Measurements from ENCODE around the gene HLCS. TPM values are rescaled to one million over a fixed set of nuclear protein-coding genes. Genes with fewer than 3 reads are reported as not detected.
A peak's percentile ranks its signal among the peaks of the same experiment; 100 is the strongest.

Gene HLCS
- polyA plus RNA-seq, 1 donor (not counting 4 experiments of a cell fraction or from before 2014, with no cell fraction given) = 11.5 TPM

GRCh38 chr21:36713746-36714145, 252.7 kb downstream of the HLCS start:
- no peak overlapping the region for H3K9ac ChIP-seq (ENCODE audit: control insufficient read depth, extremely low read depth, insufficient read depth, low read length)
- H3K79me2 ChIP-seq (ENCODE audit: control insufficient read depth, insufficient read depth, low read length) = no peaks in the 10 kb centered on the region
- H3K9me3 ChIP-seq (ENCODE audit: control insufficient read depth, low read depth, low read length) = no peaks in the 10 kb centered on the region
- H3K27ac ChIP-seq (ENCODE audit: control insufficient read depth, insufficient read depth, low read length) = no peak overlapping the region
- H3K9me1 ChIP-seq (ENCODE audit: control insufficient read depth, extremely low read depth, insufficient read depth, low read length) = no peaks in the 10 kb centered on the region
- H3K4me2 ChIP-seq (ENCODE audit: control insufficient read depth, extremely low read depth, insufficient read depth, low read depth, low read length) = no peak overlapping the region
- no peaks in the 10 kb centered on the region for H4K20me1 ChIP-seq (ENCODE audit: control insufficient read depth, extremely low read depth, insufficient read depth, low read length)
- DNase-seq (ENCODE audit: low read depth, low spot score) = no peak
- H3K4me1 ChIP-seq (ENCODE audit: control insufficient read depth, extremely low read depth, insufficient read depth, low read length) = peaks cover 3% of the 10 kb centered on the region
- H3K36me3 ChIP-seq (ENCODE audit: control insufficient read depth in 2 of 2, extremely low read depth in 1 of 2, insufficient read depth in 2 of 2, low read length in 2 of 2) = no peaks in the 10 kb centered on the region
- H3K27me3 ChIP-seq (ENCODE audit: control insufficient read depth, extremely low read depth, insufficient read depth, low read length) = peaks cover 40% of the 10 kb centered on the region
- H2AFZ ChIP-seq (ENCODE audit: control insufficient read depth, low read length) = no peak overlapping the region
- FAIRE-seq = no peak
- dilution Hi-C loops (cut with MboI; ENCODE audit: extremely low pct_ligation_motif_present, low sequenced_read_pairs) = no loop called here
- H3K4me3 ChIP-seq (ENCODE audit: control insufficient read depth in 2 of 3, extremely low read depth in 1 of 3, insufficient read depth in 2 of 3, low read depth in 1 of 3, low read length in 3 of 3) = no peak overlapping the region
- no peak for TF ChIP-seq CTCF (optimal IDR thresholded peaks at IDR 0.05 in 1 of 3, IDR thresholded peaks at IDR 0.05 in 1 of 3, conservative IDR thresholded peaks at IDR 0.05 in 1 of 3; ENCODE audit: extremely low read depth in 1 of 3, insufficient read depth in 2 of 3, low read length in 3 of 3)
- no peak for TF ChIP-seq EZH2 (IDR thresholded peaks at IDR 0.05; ENCODE audit: low read length)

GRCh38 chr21:36710729-36711048, 255.8 kb downstream of the HLCS start:
- Histone ChIP-seq H3K36me3 (ENCODE audit: control insufficient read depth in 2 of 2, extremely low read depth in 1 of 2, insufficient read depth in 2 of 2, low read length in 2 of 2) (no peaks in the 10 kb centered on the region), H3K4me2 (ENCODE audit: control insufficient read depth, extremely low read depth, insufficient read depth, low read depth, low read length) (no peak overlapping the region), H4K20me1 (ENCODE audit: control insufficient read depth, extremely low read depth, insufficient read depth, low read length) (peaks cover 11% of the 10 kb centered on the region), H3K9me1 (ENCODE audit: control insufficient read depth, extremely low read depth, insufficient read depth, low read length) (no peaks in the 10 kb centered on the region), H3K4me1 (ENCODE audit: control insufficient read depth, extremely low read depth, insufficient read depth, low read length) (peaks cover 4% of the 10 kb centered on the region), H3K9ac (ENCODE audit: control insufficient read depth, extremely low read depth, insufficient read depth, low read length) (no peak overlapping the region), H3K27me3 (ENCODE audit: control insufficient read depth, extremely low read depth, insufficient read depth, low read length) (peaks cover 70% of the 10 kb centered on the region), H3K79me2 (ENCODE audit: control insufficient read depth, insufficient read depth, low read length) (no peaks in the 10 kb centered on the region), H3K9me3 (ENCODE audit: control insufficient read depth, low read depth, low read length) (no peaks in the 10 kb centered on the region), H2AFZ (ENCODE audit: control insufficient read depth, low read length) (no peak overlapping the region), H3K4me3 (ENCODE audit: control insufficient read depth in 2 of 3, extremely low read depth in 1 of 3, insufficient read depth in 2 of 3, low read depth in 1 of 3, low read length in 3 of 3) (no peak overlapping the region), H3K27ac (ENCODE audit: control insufficient read depth, insufficient read depth, low read length) (no peak overlapping the region)
- DNase-seq (ENCODE audit: low read depth, low spot score) (no peak), FAIRE-seq (no peak)
- dilution Hi-C loops (cut with MboI; ENCODE audit: extremely low pct_ligation_motif_present, low sequenced_read_pairs) = no loop called here
- TF ChIP-seq CTCF (optimal IDR thresholded peaks at IDR 0.05 in 1 of 3, IDR thresholded peaks at IDR 0.05 in 1 of 3, conservative IDR thresholded peaks at IDR 0.05 in 1 of 3; ENCODE audit: extremely low read depth in 1 of 3, insufficient read depth in 2 of 3, low read length in 3 of 3) (no peak), EZH2 (IDR thresholded peaks at IDR 0.05; ENCODE audit: low read length) (peak; percentile 37)
